ENCODE data around the gene EIF1AY.

The EIF1AY gene

DNA sequence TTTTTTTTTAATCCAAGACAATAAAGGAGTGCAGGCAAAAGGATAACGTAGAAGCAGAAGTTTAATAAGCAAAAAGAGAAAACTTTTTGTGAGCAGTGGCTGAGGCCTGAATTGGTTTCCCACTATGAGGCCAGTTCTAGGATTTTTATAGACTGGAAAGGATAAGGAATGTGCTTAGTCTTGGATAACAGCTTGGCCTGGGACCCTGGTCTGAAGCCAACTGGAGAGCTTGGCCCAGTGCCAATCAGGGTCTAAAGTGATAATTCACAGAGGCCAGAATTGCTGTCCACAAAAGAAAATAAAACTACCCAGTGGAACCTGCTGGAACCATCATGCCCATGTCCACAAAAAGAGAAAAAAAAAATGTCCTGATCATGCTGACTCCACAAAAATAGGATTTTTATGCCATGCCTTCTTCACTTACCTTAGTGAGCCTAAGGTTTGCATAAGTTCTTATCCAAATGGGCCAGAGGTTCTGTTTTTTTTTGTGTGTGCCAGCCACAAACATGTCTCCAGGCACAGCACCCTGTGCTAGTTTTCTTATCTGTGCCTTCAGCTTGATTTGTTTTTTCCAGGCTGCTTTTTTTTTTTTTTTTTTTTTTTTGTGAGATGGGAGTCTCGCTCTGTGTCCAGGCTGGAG lies 15.6 kb upstream of the EIF1AY start:
- Histone ChIP-seq H3K27me3 (replicated peaks; ENCODE audit: control insufficient read depth, insufficient read depth, low read length) (no peaks in the 10 kb centered on the region), H3K9me3 (ENCODE audit: control insufficient read depth, low read length) (no peaks in the 10 kb centered on the region), H3K4me3 (ENCODE audit: low read length) (no peak overlapping the region), H3K4me1 (ENCODE audit: control insufficient read depth, insufficient read depth, low read length) (no peaks in the 10 kb centered on the region), H3K9ac (ENCODE audit: low read length) (no peak overlapping the region), H3K36me3 (ENCODE audit: control insufficient read depth, insufficient read depth, low read length, severe bottlenecking) (no peaks in the 10 kb centered on the region)
- DNase-seq (ENCODE audit: low read depth) = no peak

DNA sequence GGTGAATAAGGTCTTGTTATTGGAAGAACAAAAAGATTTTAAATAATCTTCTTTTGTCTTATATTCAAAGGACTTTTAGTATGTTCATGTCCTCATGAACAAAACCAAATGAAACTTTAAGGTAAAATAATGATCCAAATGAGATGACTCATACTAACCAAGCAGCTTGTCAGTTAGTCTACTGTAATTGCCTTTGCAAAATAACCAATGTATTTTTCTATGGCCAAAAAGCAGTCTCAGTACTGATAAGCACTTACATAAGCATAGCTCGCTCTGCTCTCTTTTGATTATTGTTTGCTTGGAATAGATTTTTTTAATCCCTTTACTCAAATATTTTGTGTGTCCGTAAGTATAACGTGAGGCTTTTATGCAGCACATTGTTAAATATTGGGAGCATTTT lies 4.3 kb upstream of the EIF1AY start:
- Histone ChIP-seq H3K9me3 (ENCODE audit: control insufficient read depth, low read length) (no peaks in the 10 kb centered on the region), H3K4me3 (ENCODE audit: low read length) (no peak overlapping the region)
- no peak for DNase-seq (ENCODE audit: low read depth)

DNA sequence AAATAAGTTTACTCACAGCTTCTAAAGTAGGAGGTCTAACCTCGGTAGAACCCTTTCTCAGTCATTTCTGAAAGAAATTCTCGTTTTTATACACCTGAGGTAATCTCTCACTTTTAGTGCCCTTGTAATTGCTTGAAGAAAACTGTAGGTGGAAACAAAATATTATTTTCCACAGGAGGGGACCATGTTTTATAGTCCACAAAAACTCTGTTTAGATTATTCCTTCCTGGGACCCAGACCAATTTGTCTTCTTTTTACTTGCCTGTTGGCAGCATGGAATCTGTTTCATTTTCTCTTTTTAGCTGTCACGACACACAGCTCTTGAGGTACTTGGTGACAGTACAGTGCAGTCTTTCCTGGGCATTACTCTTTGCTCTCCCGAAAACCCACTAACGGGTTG lies 930 bp downstream of the EIF1AY start:
- no peak for DNase-seq (ENCODE audit: low read depth)
- no peak overlapping the region for H3K4me3 ChIP-seq (ENCODE audit: low read length)
- no peaks in the 10 kb centered on the region for H3K4me1 ChIP-seq (ENCODE audit: control insufficient read depth, insufficient read depth, low read length)
- no peak overlapping the region for H3K9ac ChIP-seq (ENCODE audit: low read length)
- no peaks in the 10 kb centered on the region for H3K36me3 ChIP-seq (ENCODE audit: control insufficient read depth, insufficient read depth, low read length, severe bottlenecking)
- no peaks in the 10 kb centered on the region for H3K9me3 ChIP-seq (ENCODE audit: control insufficient read depth, low read length)
- no peaks in the 10 kb centered on the region for H3K27me3 ChIP-seq (replicated peaks; ENCODE audit: control insufficient read depth, insufficient read depth, low read length)

More for the DNA sequence above, 4.3 kb upstream of the EIF1AY start:
- no peaks in the 10 kb centered on the region for H3K27me3 ChIP-seq (replicated peaks; ENCODE audit: control insufficient read depth, insufficient read depth, low read length)
- no peaks in the 10 kb centered on the region for H3K36me3 ChIP-seq (ENCODE audit: control insufficient read depth, insufficient read depth, low read length, severe bottlenecking)
- H3K9ac ChIP-seq (ENCODE audit: low read length) = no peak overlapping the region
- H3K4me1 ChIP-seq (ENCODE audit: control insufficient read depth, insufficient read depth, low read length) = no peaks in the 10 kb centered on the region

DNA sequence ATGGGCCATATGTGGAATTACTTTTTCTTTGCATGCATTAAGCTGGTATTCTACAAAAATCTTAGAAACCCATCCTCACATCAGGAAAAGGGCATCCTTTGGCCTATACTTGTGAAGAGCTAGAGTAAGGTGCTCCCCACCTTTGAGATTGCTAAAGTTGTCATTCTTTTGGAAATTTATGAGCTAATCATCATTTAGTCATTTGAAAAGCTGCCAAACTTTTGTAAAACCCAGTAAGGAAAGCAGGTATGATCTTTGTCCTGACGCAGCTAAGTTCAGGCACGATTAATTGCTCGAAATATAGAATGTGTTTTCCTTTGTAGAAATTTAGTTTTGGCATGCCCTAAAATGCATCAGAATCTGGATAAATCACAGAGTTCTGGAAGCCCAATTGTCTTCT lies 2.6 kb downstream of the EIF1AY start:
- Histone ChIP-seq H3K4me1 (ENCODE audit: control insufficient read depth, insufficient read depth, low read length) (no peaks in the 10 kb centered on the region), H3K36me3 (ENCODE audit: control insufficient read depth, insufficient read depth, low read length, severe bottlenecking) (no peaks in the 10 kb centered on the region), H3K4me3 (ENCODE audit: low read length) (no peak overlapping the region), H3K9me3 (ENCODE audit: control insufficient read depth, low read length) (no peaks in the 10 kb centered on the region), H3K27me3 (replicated peaks; ENCODE audit: control insufficient read depth, insufficient read depth, low read length) (no peaks in the 10 kb centered on the region), H3K9ac (ENCODE audit: low read length) (no peak overlapping the region)
- DNase-seq (ENCODE audit: low read depth) = no peak

DNA sequence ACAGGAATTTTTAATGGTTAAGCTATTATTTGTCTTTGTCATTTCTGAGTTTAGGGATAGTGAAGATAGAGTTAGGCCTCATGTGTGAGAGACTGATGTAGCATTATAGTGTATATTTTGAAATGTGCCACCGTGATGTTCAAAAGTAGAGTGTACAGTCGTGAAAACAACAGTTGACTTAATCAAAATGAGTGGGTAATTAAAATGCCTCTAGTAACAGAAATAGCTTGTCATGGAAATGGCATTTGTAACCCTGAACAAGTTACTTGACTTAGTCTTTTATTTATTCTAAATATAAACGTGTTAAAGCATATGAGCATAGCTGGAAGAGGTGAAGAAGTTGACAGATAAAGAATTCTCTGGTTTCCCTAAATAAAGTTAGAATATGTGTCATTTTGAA lies 6.1 kb downstream of the EIF1AY start:
- no peak for DNase-seq (ENCODE audit: low read depth)
- Histone ChIP-seq H3K4me1 (ENCODE audit: control insufficient read depth, insufficient read depth, low read length) (no peaks in the 10 kb centered on the region), H3K9me3 (ENCODE audit: control insufficient read depth, low read length) (no peaks in the 10 kb centered on the region), H3K4me3 (ENCODE audit: low read length) (no peak overlapping the region), H3K36me3 (ENCODE audit: control insufficient read depth, insufficient read depth, low read length, severe bottlenecking) (no peaks in the 10 kb centered on the region), H3K9ac (ENCODE audit: low read length) (no peak overlapping the region), H3K27me3 (replicated peaks; ENCODE audit: control insufficient read depth, insufficient read depth, low read length) (no peaks in the 10 kb centered on the region)

DNA sequence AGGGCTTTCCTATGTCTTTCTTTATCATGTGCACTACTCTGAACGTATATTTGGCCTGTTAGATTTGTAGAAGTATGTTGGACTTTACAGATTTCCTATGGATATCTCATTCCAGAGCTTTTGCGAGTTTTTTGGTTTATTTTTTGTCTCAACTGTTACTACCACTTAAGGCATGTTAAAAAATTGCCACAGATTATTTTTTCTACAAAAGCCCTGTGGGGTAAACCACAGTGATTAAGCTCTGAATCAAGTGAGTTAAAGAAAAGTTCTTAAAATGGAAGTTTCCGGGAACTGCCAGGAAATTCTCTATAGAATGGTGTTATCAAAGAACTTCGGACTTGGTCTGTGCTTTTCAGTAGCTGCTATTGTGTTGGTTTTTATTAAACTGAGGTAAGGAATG lies 10.6 kb downstream of the EIF1AY start:
- Histone ChIP-seq H3K4me1 (ENCODE audit: control insufficient read depth, insufficient read depth, low read length) (no peaks in the 10 kb centered on the region), H3K9ac (ENCODE audit: low read length) (no peak overlapping the region), H3K27me3 (replicated peaks; ENCODE audit: control insufficient read depth, insufficient read depth, low read length) (no peaks in the 10 kb centered on the region), H3K9me3 (ENCODE audit: control insufficient read depth, low read length) (no peaks in the 10 kb centered on the region), H3K36me3 (ENCODE audit: control insufficient read depth, insufficient read depth, low read length, severe bottlenecking) (no peaks in the 10 kb centered on the region), H3K4me3 (ENCODE audit: low read length) (no peak overlapping the region)
- DNase-seq (ENCODE audit: low read depth) = no peak
